ENCODE data around the gene DHX32.

DHX32 gene

DNA sequence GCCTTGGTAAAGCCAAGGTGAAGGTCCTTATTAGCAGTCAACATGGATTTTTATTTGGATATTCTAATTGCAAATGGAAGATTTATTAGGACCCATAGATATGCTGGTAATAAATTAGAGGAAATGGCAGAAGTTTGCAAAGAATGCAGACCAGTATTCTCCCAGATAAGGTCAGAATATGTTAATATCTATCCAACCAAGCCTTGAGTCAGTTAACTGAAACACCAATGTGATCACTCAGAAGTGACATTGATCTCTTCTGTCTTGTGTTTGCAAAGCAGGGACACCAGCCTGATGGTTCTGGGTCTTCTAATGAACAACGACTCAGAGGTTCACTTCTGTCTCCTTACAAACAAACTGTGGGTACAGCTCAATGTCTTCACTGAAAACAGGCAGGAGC lies 79.5 kb downstream of the DHX32 start:
- DNase-seq, result no peak

DNA sequence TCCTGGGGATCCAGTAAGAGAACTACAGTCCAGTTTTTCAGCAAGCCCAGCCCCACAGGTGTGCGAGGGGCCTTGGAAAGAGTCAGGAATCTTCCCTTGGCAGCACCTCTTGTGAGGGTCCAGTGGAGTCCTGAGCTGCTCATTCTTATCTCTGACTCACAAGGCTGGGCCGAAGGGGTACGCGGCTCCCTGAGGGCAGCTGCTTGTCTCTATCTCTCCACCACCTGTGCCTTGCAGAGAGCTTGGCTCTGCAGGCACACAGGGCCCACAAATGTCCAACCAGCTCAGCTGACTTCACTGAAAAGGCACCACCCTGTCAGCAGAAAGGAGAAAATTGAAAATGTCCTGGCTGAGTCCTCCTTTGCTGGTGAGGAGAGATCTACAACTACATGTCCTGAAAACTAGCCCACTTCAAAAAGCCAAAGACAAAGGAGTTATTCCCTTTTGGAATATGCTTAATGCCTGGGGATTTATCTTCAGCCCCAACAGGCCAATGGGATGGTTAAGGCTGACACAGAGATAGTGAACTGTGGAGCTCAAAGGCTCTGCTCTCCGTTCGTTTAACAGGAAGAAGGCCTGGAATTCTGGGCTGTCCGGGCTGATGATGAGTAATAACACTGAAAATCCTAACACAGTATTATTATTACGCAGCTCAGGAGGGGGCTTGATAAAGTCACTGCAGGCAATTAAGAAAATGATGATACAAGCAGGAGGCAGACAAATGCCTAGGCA lies 81.5 kb downstream of the DHX32 start:
- no peak for DNase-seq

DNA sequence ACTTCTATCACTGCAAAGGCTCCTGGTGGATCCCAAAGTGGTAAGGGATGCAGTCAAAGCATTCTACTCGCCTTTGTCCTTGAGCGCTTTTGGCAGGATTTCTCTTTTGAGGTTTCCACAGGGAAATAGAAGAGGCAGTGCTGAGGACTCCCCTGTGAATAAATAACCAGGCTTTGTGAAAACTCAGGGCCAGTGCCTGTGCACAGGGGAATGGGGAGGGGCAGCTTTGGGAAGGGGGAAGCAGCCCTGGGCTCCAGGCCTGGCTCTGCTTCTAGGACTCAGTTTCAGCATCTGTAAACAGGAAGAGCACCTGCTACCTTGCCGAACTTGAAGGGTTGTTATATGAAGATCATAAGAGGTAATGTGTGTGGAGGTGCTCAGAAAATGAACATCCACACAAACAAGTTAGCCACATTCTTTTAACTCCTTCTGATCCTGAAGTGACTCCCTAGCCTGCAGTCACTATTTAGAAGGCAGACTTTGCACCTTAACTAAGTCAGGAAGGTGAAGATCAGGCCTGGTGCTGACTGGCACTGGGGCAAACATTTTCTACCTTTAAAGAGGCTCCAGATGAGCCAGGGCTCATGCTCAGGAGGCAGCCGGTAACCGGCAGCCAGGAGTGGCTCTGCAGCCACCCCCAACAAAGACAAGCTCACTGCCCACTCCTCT lies 83.0 kb downstream of the DHX32 start:
- DNase-seq, result no peak

DNA sequence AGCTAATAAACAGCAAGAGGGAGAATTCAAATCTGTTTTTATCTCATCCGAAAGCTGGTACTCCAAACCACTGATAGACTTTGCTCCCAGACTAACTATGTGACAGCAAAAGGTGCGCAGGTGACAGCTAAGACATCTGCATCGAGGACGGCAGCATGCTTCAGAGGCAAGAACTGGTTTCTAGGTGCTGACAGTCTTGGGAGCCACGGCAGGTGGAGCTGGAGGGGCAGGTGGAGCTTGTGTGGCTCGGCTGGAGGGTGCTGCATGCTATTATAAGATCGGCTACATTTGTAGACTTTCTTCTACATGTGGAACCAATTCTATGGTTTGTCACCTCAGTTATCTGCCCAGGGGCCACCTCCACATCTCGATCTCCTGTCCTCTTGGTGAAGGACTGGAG lies 83.7 kb downstream of the DHX32 start:
- no peak for DNase-seq

DNA sequence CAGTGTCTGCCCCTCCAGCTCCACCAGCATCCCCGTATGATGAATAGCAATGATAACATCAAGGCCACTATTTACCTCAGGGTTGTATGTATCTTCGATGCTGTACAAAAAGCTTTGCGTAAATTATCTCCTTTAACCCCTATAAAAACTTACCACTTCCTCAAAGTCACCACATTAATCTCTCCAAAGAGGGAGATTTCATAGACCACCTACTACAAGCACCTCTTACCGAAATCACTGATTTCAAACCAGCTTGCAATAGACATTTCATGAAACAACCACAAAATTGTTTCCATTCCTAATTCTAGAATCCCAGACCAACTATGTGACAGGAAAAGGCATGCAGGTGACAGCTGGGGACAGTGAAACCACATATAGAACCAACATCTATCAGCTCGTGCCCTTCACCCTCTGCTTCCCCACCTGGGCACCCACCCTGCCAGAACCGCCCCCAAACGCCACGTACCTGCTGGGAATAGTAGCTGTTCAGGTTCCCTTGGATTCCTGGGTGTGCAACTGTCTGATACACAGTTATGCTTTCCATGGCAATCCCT lies 85.4 kb downstream of the DHX32 start:
- DNase-seq, result no peak

DNA sequence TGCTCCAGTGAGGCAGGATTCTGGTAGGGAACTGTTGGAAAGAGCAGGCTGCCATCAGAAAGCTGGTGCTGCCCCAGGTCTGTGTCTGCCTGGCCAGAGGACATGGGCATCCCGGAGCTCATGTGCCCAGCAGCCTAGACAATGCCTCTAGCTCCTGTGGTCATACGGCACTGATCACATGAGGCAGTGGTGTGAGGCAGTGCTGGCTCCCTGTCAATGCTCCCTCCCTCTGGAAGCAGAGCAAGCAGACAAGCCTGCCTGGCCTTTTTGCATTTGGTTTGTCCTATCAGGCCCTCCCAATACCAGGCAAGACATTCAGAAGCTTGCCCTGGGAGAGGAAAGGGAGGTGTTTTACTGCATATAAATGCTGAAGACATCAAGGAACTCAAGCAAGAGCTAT lies 86.0 kb downstream of the DHX32 start:
- no peak for DNase-seq

DNA sequence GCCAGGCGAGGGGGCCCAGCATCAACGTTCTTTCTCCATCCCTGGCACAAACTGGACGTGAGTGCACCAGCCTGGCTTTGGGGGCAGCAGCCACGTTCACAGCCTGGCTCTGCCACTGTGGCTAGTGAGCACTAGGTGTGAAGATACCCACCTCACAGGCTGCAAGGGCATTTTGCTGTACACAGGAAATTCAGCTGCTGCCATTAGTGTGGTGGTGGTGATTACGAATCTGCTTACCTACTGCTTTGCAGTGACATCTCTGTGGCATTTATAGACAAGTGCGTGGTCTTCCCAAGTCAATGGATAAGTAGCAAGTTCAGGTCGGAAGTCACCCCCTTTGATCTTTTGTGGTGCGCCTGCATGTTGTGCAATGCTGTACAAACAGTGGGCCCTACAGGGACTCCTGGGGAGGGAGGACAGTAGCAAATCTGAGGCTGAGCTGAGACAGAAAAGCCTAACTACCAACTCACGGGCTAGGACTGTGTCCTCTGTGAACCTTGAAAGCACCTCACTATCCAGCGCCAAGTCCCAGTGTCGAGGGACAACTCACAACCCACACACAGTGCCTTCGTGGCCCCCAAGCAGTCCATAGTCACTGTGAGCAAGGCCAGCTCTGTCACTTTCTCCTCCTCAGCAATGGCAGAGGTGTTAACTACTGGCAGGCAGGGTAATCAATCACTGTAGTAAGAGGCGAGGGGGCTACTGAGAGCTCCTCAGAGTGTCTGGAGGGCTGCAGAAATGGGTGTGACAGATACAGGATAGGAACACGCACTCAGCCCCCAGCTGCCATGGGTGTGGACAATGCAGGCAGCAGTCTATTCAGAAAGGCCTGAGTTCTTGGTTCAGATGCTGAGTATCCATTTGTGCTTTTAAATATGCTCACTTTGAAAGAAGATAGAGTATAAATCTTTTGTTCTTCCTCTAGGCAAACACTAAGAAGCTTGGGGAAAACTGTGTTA lies 88.5 kb downstream of the DHX32 start:
- no peak for DNase-seq

DNA sequence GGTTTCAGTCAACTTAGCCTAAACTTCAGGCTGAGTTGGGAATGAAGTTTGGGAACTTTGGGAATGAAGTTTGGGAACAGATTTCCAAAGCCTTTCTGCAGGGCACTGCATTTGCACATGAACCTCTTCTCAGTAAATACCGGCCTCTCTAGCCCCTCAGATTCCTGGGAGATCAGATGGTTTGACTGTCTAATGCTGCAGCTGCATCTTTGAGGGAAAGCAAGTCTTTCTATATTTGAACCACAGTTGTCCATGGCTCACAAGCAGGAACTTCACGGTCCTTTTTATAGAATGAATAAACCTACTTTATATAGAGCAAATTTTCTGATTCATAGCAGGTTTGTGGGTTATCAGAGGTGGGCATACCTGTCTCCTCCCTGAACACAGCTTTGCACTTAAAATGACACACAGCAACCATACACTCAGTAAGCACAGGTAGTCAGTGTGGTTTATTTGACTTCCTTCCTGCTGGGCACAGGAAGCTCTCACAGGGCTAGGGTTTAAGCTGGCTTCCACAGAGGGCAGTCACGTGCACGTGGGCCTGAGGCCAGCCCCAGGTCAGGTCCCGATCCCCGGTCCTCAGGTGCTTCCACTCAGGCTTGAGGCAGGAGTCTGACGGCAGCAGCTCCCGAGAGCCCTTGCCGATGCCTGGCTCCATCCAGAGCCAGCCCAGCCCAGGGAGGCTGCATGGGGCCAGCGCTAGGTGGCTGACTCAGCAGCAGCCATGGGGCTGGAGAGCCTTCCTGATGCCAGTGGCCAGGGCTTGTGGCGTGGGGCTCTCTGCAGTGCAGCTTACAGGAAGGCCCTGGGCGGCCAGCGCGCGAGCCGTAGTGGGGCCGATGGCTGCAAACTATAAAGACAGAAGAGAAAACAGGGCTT lies 92.7 kb downstream of the DHX32 start:
- DNase-seq, result no peak

Measured in GOT3 (cell line).